DOHH2 (cell line): ENCODE data around the gene TMTC3.

Experiments
- H3F3A ChIP-seq: fragments of 200-600 bp; sonication (generic), shearing (Covaris generic); 2 replicates; pipeline ENCODE4 v1.6.0; 2016; ENCODE audit warnings: antibody characterized with exemption, mild to moderate bottlenecking; ENCODE audit not compliant: control insufficient read depth, insufficient read depth
- H3K27ac ChIP-seq: fragments of 200-600 bp; sonication (generic); 2 replicates; pipeline ENCODE4 v1.5.1; 2014; ENCODE audit warnings: low read depth, mild to moderate bottlenecking, low read length, moderate library complexity
- H3K27me3 ChIP-seq: fragments of 200-600 bp; sonication (generic); 2 replicates; pipeline ENCODE4 v1.6.1; 2014; ENCODE audit warnings: mild to moderate bottlenecking, low read length, mixed read lengths; ENCODE audit not compliant: control insufficient read depth
- H3K36me3 ChIP-seq: fragments of 200-600 bp; sonication (generic); 2 replicates; pipeline ENCODE4 v1.6.1; 2014; ENCODE audit warnings: mild to moderate bottlenecking, low read length, moderate library complexity, mixed read lengths; ENCODE audit not compliant: control insufficient read depth
- H3K4me1 ChIP-seq: fragments of 200-600 bp; sonication (generic); 2 replicates; pipeline ENCODE4 v1.6.1; 2014; ENCODE audit warnings: mild to moderate bottlenecking, low read length, mixed read lengths; ENCODE audit not compliant: control insufficient read depth
- H3K4me2 ChIP-seq: fragments of 200-600 bp; sonication (generic); 2 replicates; pipeline ENCODE4 v1.6.0; 2014; ENCODE audit warnings: mild to moderate bottlenecking, low read length, moderate library complexity
- H3K4me3 ChIP-seq: fragments of 200-600 bp; sonication (generic); 2 replicates; pipeline ENCODE4 v1.5.1; 2014; ENCODE audit warnings: mild to moderate bottlenecking, low read length, mixed read lengths
- H3K79me2 ChIP-seq: fragments of 200-600 bp; sonication (generic); 2 replicates; pipeline ENCODE4 v1.6.1; 2014; ENCODE audit warnings: mild to moderate bottlenecking, low read length, mixed read lengths; ENCODE audit not compliant: control insufficient read depth
- H3K9me2 ChIP-seq: fragments of 200-600 bp; sonication (generic); replicated peaks from 2 replicates; pipeline ENCODE4 v1.6.1; 2014; ENCODE audit warnings: mild to moderate bottlenecking, low read length, mixed read lengths; ENCODE audit not compliant: control insufficient read depth
- H3K9me3 ChIP-seq: fragments of 200-600 bp; sonication (generic); 2 replicates; pipeline ENCODE4 v1.6.1; 2014; ENCODE audit warnings: antibody characterized with exemption, low read length, mixed read lengths; ENCODE audit not compliant: control insufficient read depth, insufficient read depth
- H4K20me1 ChIP-seq: fragments of 200-600 bp; sonication (generic); 2 replicates; pipeline ENCODE4 v1.6.0; 2014; ENCODE audit warnings: low read depth, mild to moderate bottlenecking, antibody characterized with exemption, low read length, moderate library complexity; ENCODE audit not compliant: control insufficient read depth, insufficient read depth
- EZH2phosphoT487 ChIP-seq: fragments of 200-600 bp; sonication (generic); IDR thresholded peaks from 2 replicates; pipeline ENCODE4 v1.6.1; 2017; ENCODE audit warnings: borderline replicate concordance, mild to moderate bottlenecking, antibody characterized with exemption, low read length, moderate library complexity, mixed read lengths
- TF ChIP-seq, protein P1 (sequence below): fragments of 200-600 bp; sonication (generic); IDR thresholded peaks from one replicate; pipeline ENCODE4 v1.5.1; 2014; ENCODE audit warnings: antibody characterized with exemption, mild to moderate bottlenecking, low read depth, low read length; ENCODE audit not compliant: poor library complexity, severe bottlenecking

TMTC3 gene

DNA sequence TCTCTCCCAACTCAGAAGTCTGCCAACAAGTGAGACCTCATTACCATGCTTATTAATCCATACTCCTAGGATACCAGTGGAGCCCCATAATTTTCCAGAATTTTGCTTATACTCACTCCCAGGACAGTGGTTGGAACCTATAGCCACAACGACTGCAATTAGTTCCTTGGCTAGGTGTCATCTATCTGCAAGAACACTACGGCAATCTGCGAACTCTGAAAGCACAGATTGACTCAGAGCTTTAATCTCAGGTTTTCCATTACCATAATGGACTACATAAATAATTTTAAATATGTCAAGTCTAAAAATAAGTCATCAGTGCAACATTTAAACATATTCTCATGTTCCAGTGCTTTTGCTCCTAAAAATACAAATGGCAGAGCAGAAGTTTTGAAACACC, 33.4 kb downstream of the TMTC3 start:
- no peaks in the 10 kb centered on the region for H3K9me2 ChIP-seq
- H3K4me3 ChIP-seq = no peak overlapping the region
- TF ChIP-seq, protein P1, sequence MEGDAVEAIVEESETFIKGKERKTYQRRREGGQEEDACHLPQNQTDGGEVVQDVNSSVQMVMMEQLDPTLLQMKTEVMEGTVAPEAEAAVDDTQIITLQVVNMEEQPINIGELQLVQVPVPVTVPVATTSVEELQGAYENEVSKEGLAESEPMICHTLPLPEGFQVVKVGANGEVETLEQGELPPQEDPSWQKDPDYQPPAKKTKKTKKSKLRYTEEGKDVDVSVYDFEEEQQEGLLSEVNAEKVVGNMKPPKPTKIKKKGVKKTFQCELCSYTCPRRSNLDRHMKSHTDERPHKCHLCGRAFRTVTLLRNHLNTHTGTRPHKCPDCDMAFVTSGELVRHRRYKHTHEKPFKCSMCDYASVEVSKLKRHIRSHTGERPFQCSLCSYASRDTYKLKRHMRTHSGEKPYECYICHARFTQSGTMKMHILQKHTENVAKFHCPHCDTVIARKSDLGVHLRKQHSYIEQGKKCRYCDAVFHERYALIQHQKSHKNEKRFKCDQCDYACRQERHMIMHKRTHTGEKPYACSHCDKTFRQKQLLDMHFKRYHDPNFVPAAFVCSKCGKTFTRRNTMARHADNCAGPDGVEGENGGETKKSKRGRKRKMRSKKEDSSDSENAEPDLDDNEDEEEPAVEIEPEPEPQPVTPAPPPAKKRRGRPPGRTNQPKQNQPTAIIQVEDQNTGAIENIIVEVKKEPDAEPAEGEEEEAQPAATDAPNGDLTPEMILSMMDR = no peak
- no peak for TF ChIP-seq EZH2phosphoT487
- H3F3A ChIP-seq = no peaks in the 10 kb centered on the region
- H3K9me3 ChIP-seq = no peaks in the 10 kb centered on the region
- no peak overlapping the region for H3K27ac ChIP-seq
- H4K20me1 ChIP-seq = no peaks in the 10 kb centered on the region
- H3K27me3 ChIP-seq = no peaks in the 10 kb centered on the region
- H3K36me3 ChIP-seq = peaks cover 53% of the 10 kb centered on the region
- H3K4me1 ChIP-seq = peaks cover 6% of the 10 kb centered on the region
- no peak overlapping the region for H3K4me2 ChIP-seq
- H3K79me2 ChIP-seq = no peaks in the 10 kb centered on the region

- no peaks in the 10 kb centered on the region for H3K9me2 ChIP-seq
- H4K20me1 ChIP-seq = no peaks in the 10 kb centered on the region
- no peak overlapping the region for H3K4me3 ChIP-seq
- TF ChIP-seq, protein P1 = no peak
- TF ChIP-seq EZH2phosphoT487 = no peak
- H3F3A ChIP-seq = no peaks in the 10 kb centered on the region
- H3K36me3 ChIP-seq = peaks cover 28% of the 10 kb centered on the region
- no peak overlapping the region for H3K4me2 ChIP-seq
- H3K27me3 ChIP-seq = no peaks in the 10 kb centered on the region
- H3K27ac ChIP-seq = no peak overlapping the region
- no peaks in the 10 kb centered on the region for H3K9me3 ChIP-seq
- no peaks in the 10 kb centered on the region for H3K4me1 ChIP-seq
- no peaks in the 10 kb centered on the region for H3K79me2 ChIP-seq
These were observed 37.4 kb downstream of the TMTC3 start for GRCh38 chr12:88179436-88180014.

DNA sequence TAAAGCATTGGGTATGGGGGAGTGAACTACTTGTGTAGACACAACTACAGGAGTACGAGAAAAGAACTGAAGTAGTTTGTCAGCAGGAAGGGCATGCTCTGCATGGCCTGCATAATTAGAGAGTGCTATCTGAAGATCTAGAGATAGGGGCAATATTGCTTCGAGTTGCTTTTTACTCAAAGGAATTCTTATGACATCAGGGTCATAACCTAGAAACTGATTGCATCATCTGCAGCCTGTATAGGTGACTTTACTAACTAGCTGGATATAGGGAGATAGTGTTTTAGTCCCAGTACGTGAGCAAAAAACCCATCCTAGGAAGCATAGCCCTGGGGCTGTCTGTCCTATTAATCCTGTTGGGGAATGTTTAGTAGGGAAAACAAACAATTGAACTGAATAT, 39.8 kb downstream of the TMTC3 start:
- TF ChIP-seq, protein P1 = no peak
- no peak for TF ChIP-seq EZH2phosphoT487
- H3K36me3 ChIP-seq = peaks cover 16% of the 10 kb centered on the region

GRCh38 chr12:88182416-88182815, 40.3 kb downstream of the TMTC3 start:
- Histone ChIP-seq H3K27me3 (no peaks in the 10 kb centered on the region), H4K20me1 (no peaks in the 10 kb centered on the region), H3K9me2 (no peaks in the 10 kb centered on the region), H3K79me2 (no peaks in the 10 kb centered on the region), H3K36me3 (peaks cover 13% of the 10 kb centered on the region), H3F3A (no peaks in the 10 kb centered on the region), H3K4me2 (no peak overlapping the region), H3K4me1 (no peaks in the 10 kb centered on the region), H3K9me3 (no peaks in the 10 kb centered on the region), H3K4me3 (no peak overlapping the region), H3K27ac (no peak overlapping the region)
- TF ChIP-seq, protein P1 = no peak
- TF ChIP-seq EZH2phosphoT487 = no peak

More for the DNA sequence above, 39.8 kb downstream of the TMTC3 start:
- Histone ChIP-seq H3K27me3 (no peaks in the 10 kb centered on the region), H3K9me2 (no peaks in the 10 kb centered on the region), H3K27ac (no peak overlapping the region), H3K79me2 (no peaks in the 10 kb centered on the region), H4K20me1 (no peaks in the 10 kb centered on the region), H3F3A (no peaks in the 10 kb centered on the region), H3K4me2 (no peak overlapping the region), H3K4me1 (no peaks in the 10 kb centered on the region), H3K4me3 (no peak overlapping the region), H3K9me3 (no peaks in the 10 kb centered on the region)
